Bronchial epithelial cell (primary cell): ENCODE measurements around the gene MRFAP1. TPM values are rescaled to one million over a fixed set of nuclear protein-coding genes. Genes with fewer than 3 reads are reported as not detected.

Experiments
- DNase-seq: peaks from one replicate; pipeline ENCODE4 v3.0.0-alpha.2; 2010; ENCODE audit warnings: low read depth
- FAIRE-seq: peaks from 2 replicates; lab custom pipeline; 2011; peaks lifted over from hg19 to GRCh38; lab: Jason Lieb, UNC
- H3K27me3 ChIP-seq: 2 replicates; pipeline ENCODE4 v1.5.1; 2011; ENCODE audit warnings: low read length; ENCODE audit not compliant: control insufficient read depth, insufficient read depth
- H3K36me3 ChIP-seq: 2 replicates; pipeline ENCODE4 v1.5.1; 2011; ENCODE audit warnings: low read length; ENCODE audit not compliant: control insufficient read depth, insufficient read depth
- H3K4me3 ChIP-seq: 2 replicates; pipeline ENCODE4 v1.5.1; 2011; ENCODE audit warnings: mild to moderate bottlenecking, low read depth, low read length, control low read depth
- total RNA-seq: library from RNA; depleted of rRNA; stranded (reverse); fragments of >200 nt; gene quantifications from 2 replicates; pipeline ENCODE4 v1.2.1, GENCODE V29; 2014
- TF ChIP-seq, protein P1 (sequence below): IDR thresholded peaks from 2 replicates; pipeline ENCODE4 v1.5.1; 2011; ENCODE audit warnings: mild to moderate bottlenecking, moderate library complexity, low read length, control low read depth, inconsistent platforms; ENCODE audit not compliant: insufficient read depth, severe bottlenecking

Gene MRFAP1
- total RNA-seq, 1 donor from 2014 or later = 69.5 TPM

DNA sequence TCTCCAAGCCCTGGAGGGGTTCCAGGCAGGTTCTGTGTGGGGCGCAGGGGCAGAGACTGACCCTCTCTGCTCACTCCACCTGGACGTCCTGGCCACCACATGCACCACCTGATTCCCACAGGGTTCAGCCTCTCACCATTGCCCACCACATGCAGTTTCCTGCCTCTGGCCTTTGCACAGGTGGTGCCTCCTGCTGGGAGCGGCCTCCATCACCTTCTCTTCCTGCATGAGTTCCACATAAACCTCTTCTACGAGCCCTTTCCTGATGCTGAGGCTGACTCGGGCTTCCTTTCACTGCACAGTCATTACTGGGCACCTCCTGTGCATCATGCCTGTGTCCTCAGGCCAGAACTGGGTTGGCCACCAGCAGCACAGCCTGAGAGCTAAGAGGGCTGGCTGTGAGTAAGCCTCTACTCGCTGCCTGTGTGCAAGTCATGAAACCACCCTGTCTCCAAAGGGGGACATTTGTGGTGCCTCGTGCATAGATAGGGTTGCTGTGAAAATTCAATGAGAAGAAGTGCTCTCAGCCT, 45.6 kb upstream of the MRFAP1 start:
- Histone ChIP-seq H3K36me3 (peaks cover 7% of the 10 kb centered on the region), H3K4me3 (no peak overlapping the region), H3K27me3 (no peaks in the 10 kb centered on the region)
- DNase-seq (peak; percentile 62), FAIRE-seq (no peak)
- TF ChIP-seq, protein P1, sequence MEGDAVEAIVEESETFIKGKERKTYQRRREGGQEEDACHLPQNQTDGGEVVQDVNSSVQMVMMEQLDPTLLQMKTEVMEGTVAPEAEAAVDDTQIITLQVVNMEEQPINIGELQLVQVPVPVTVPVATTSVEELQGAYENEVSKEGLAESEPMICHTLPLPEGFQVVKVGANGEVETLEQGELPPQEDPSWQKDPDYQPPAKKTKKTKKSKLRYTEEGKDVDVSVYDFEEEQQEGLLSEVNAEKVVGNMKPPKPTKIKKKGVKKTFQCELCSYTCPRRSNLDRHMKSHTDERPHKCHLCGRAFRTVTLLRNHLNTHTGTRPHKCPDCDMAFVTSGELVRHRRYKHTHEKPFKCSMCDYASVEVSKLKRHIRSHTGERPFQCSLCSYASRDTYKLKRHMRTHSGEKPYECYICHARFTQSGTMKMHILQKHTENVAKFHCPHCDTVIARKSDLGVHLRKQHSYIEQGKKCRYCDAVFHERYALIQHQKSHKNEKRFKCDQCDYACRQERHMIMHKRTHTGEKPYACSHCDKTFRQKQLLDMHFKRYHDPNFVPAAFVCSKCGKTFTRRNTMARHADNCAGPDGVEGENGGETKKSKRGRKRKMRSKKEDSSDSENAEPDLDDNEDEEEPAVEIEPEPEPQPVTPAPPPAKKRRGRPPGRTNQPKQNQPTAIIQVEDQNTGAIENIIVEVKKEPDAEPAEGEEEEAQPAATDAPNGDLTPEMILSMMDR = no peak

DNA sequence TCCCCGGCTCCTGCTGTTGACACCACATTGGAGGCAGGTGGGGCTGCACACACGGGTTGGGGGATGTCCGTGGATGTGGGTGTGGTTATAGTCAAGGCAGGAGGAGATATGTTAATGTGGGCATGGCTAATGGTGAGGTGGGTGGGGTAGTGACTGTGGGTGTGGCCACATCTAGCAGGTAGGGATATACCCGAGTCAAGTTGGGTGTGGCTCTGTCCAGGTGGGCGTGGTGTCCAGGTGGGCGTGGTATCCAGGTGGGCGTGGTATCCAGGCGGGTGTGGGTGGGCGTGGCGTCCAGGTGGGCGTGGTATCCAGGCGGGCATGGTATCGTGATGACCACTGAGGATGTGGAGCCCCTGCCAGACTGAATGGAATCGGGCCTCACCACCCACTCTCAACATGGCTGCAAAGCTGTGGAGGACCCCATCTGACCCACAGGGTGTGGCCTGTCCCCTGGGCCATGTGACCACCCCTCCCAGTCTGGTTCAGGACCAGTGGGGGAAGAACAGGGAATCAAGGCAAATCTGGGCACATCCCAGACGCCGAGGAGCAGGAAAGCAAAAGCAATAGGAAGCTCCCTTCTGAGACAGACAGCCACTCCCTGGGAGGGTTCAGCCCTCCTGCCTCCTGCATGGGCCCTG, 44.5 kb upstream of the MRFAP1 start:
- no peaks in the 10 kb centered on the region for H3K27me3 ChIP-seq
- peaks cover 7% of the 10 kb centered on the region for H3K36me3 ChIP-seq
- no peak for FAIRE-seq
- TF ChIP-seq, protein P1 = no peak
- H3K4me3 ChIP-seq = no peak overlapping the region
- peak; percentile 20 for DNase-seq

DNA sequence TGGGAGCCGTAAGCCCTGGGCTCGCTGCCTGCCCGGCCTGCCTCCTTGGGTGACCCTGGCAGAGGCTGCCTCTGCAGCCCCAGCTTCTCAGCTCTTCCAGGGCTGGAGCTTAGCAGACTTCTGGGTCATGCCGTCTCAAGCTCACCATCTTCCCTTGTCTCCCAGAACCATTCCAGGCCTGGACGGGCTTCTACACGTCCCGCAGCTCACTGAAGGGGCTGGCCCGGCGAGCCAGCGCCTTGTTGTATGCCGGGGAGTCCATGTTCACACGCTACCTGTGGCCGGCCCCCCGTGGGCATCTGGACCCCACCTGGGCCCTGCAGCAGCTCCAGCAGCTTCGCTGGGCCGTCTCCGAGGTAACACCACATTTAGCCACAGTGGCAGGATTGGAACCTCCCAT, 43.5 kb upstream of the MRFAP1 start:
- TF ChIP-seq, protein P1 = no peak
- no peak overlapping the region for H3K4me3 ChIP-seq
- no peak for DNase-seq
- H3K27me3 ChIP-seq = no peaks in the 10 kb centered on the region
- no peak for FAIRE-seq
- H3K36me3 ChIP-seq = peaks cover 7% of the 10 kb centered on the region

DNA sequence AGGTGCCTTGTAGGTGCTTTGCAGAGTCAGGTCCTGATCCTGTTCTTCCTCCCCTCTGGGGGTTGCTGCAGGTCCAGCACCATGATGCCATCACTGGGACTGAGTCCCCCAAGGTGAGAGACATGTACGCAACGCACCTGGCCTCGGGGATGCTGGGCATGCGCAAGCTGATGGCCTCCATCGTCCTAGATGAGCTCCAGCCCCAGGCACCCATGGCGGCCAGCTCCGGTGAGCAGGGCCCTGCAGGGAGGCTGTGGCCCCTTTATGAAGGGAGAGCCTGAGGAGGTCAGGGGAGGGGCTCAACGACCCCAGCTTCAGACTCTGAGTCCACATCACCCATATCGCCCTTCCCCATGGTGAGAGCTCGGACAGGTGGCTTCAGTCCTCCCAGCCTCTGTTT, 42.4 kb upstream of the MRFAP1 start:
- no peak overlapping the region for H3K4me3 ChIP-seq
- H3K27me3 ChIP-seq = no peaks in the 10 kb centered on the region
- DNase-seq = no peak
- peak; percentile 81 for FAIRE-seq
- H3K36me3 ChIP-seq = peaks cover 6% of the 10 kb centered on the region
- TF ChIP-seq, protein P1 = no peak

DNA sequence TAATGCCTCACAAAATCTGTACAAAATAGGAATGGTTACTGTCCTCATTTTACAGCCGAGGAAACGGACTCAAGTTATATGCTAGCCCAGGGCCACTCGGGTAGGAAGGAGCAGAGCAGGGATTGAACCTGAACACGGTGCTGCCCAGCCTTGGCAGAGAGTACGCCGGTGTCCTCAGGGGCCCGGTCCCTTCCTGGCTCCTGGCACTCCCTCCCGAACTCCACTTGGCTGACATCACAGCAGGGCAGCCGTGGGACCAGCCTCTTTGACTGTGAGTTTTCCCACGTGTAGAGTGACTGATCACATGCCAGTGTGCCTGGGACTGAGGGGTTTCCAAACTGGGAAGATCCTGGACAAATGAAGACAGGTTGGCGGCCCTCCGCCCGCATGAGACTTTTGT, 41.8 kb upstream of the MRFAP1 start:
- FAIRE-seq = no peak
- no peak for DNase-seq
- Histone ChIP-seq H3K4me3 (no peak overlapping the region), H3K36me3 (peaks cover 4% of the 10 kb centered on the region), H3K27me3 (no peaks in the 10 kb centered on the region)
- TF ChIP-seq, protein P1 = no peak
